HG03565 (cell line): Measurements from ENCODE around the gene PECR.

Experiments
- ATAC-seq: cut with Tn5 transposase; IDR thresholded peaks from one replicate; pipeline ENCODE4 v1.9.1; 2021; ENCODE audit warnings: mild to moderate bottlenecking, moderate library complexity; ENCODE audit not compliant: unreplicated experiment

PECR gene

DNA sequence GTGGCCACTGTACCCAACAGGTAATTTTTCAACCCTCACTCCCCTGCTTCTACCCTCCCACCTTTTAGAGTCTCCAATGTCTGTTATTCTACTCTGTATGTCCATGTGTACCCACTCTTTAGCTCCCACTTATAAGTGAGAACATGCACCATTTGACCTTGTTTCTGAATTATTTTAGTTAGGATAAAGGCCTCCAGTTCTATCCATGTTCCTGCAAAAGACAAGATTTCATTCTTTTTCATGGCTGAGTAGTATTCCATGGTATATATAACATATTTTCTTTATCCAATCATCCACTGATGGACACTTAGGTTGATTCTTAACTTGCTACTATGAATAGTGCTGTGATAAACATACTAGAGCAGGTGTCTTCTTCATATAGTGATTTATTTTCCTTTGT, 9.1 kb downstream of the PECR start:
- no peak for ATAC-seq

DNA sequence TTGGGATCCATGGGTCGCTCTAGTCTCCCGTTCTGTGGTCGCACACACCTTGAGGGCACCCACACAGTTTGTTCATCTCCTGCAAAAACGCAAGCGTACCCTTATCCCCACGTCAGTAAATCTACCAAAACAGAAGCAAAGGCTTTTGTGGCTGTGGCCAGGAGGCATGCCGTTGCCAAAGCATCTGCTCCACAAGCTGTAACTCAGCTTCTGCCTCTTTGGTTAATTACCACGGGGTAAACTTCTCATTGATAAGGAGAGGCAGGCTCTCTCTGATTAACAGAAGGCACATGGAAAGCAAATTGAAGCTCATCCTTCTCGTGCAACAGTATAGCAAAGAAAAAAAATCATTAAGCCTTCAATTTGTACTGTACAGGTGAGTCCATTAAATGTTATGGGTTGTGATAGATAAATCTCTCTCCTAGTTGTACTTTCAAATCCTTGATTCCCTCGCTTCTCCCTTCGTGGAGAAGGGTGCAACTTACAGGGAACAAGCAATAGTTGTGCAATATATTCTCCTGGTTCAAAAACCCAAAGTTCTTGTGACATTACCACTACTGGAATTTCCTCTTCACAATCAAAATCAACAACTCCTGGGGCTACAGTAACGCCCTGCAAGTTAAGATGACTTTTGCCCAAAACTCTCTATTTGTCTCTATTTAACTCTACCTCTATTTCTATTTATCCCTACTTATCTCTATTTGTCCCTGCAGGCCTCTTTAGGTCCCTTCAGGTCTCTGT, 10.3 kb downstream of the PECR start:
- no peak for ATAC-seq

DNA sequence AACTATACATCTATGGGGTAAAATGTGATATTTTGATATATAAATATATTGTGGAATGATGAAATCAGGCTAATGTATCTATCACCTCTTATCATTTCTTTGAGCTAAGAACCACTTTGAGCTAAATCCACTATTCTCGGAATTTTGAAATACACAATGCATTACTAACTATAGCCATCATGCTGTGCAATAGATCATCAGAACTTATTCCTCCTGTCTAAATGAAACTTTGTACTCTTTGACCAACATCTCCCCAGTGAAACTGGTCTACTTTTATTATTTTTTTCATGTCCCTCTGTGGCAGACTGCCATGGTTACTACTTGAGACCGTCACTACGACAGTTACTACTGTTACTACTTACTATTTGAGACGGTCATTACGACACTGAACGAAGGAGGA, 11.4 kb downstream of the PECR start:
- ATAC-seq, result no peak

- ATAC-seq, result no peak
Observed at GRCh38 chr2:216069028-216069427, 12.6 kb downstream of the PECR start.

DNA sequence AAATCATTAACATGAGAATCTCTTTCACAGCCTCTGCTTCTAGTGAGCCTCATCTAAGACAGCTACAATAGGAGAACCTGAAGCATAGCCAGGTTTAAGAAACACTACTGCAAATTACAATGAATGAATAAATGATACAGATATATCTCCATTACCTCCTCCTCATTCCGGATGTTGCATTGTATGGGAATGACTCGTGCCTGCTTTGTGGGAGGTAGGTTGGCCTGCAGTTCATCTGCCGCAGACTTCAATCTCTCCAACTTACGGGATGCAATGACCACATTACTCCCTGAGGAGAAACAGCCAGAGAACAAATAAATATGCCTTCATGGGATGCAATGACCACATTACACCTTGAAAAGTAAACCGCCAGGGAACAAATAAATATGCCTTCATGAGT, 15.4 kb downstream of the PECR start:
- no peak for ATAC-seq

GRCh38 chr2:216064665-216065064, 16.9 kb downstream of the PECR start:
- no peak for ATAC-seq

DNA sequence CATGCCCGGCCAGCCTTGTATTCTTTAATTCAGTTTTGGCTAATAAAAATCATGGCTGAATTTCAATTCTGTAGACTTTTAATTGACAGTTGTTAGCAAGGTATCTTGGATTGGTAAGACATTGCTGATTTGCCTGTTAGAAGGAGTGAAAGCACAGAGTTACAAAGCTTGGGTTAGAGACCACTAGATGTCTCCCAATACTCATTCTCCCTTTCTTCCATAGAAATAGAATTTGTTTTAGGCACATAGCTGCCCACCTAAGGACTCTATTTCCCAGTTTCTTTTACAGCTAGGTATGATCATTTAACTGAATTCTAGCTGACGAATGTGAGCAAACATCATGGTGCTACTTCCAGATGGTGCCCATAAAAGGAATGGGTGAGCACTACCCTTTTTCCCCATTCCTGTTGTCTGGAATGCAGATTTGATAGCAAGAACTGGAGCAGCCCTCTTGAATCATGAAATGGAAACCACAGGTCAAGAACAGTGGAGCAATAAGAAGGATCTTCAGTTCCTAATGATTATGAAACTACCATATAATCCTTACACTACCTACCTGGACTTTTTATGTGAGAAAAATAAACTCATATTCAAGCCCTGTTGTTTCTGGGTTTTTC, 17.5 kb downstream of the PECR start:
- ATAC-seq, result no peak

GRCh38 chr2:216059233-216059834, 22.3 kb downstream of the PECR start:
- ATAC-seq, result no peak

GRCh38 chr2:216057688-216058193, 23.9 kb downstream of the PECR start:
- peak; percentile 74 for ATAC-seq

GRCh38 chr2:216056739-216057138, 24.9 kb downstream of the PECR start:
- ATAC-seq, result peak; percentile 38

DNA sequence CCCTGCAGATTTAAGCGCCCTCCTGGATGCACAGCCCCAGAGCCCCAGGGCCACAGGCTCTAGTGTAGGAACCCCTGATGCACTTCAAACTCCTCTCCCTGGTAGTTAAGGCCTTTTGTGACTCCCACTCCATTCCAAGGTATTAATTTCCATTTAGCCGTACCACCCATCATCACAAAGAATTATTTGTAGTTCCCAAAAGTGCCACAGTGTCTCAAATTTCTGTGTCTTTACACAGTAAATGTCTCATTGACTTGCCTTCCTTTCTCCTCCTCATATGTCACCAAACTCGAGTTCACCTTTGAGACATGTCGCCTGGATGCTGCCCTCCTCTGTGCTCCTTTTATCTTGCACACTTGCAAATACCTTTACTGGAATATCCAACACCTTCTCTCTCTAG, 25.9 kb downstream of the PECR start:
- ATAC-seq, result no peak

DNA sequence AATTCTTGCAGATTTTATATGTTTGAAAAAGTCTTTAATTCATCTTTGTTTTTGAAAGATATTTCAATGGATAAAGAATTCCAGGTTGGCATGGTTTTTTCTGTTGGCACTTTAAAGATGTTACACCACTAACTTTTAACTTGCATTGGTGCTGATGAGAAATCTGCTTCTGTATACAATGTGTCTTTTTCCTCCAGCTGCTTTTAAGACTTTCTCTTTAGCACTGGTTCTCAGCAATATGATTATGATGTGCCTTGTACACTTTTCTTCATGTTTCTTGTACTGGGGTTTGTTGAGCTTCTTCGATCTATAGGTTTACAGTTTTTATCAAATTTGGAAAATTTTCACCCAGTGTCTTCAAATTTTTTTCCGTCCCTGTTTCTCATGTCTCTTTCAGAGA, 29.2 kb downstream of the PECR start:
- no peak for ATAC-seq

DNA sequence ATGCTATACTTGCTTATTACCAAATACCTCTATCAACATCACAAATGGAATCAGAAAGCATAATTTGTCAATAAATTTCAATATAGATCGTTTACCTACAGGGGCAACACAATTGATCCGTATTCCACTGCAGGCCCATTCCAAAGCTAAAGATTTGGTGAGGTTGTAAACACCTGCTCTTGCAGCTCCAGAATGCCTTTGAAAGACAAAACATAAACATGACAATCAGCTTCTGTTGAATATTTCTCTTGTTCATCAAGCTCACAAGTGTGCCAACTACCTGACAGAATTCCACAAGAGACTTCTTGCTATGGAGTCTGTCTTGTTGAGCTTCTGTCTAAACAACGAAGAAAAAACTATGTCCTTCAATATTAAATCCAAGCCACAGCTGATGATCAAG, 30.3 kb downstream of the PECR start:
- ATAC-seq, result no peak

- no peak for ATAC-seq
Observed at GRCh38 chr2:216049452-216049851, 32.2 kb downstream of the PECR start.

DNA sequence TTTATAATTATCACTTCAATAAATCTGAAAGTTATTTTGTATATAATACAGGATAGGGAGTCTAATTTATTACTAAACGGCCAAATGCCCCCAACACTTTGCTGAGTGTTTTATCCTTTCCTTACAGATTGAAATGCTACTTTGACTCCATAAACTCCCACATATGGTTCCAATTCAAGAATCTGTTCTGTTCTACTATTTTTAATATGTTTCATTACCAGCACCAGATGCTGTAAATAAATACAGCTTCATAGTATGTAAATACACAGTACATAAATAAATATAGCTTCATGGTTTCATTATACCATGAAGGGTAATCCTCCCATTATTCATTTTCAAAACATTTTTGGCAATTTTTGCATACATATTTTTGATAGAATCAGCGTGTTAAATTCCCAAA, 34.2 kb downstream of the PECR start:
- no peak for ATAC-seq

- ATAC-seq, result peak; percentile 99
Observed at GRCh38 chr2:216044883-216045486, 36.6 kb downstream of the PECR start.

GRCh38 chr2:216043949-216044348, 37.7 kb downstream of the PECR start:
- ATAC-seq, result no peak

DNA sequence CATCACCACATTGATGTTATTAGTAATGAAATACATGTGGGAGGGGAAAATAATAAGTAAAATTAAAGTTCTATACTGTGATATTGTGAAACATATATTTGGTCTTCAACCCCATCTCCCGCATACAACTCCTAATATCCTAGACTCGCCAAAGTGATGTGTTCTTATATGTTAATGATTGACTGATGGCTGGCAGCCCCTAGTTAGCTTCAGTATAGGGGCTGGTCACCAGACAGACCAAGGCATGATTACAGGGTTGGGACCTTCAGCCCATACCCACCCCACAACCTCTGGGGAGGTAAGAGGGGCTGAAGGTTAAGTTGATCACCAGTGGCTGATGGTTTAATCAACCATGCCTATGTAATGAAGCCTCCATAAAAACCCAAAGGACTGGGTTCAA, 40.2 kb downstream of the PECR start:
- ATAC-seq, result no peak

DNA sequence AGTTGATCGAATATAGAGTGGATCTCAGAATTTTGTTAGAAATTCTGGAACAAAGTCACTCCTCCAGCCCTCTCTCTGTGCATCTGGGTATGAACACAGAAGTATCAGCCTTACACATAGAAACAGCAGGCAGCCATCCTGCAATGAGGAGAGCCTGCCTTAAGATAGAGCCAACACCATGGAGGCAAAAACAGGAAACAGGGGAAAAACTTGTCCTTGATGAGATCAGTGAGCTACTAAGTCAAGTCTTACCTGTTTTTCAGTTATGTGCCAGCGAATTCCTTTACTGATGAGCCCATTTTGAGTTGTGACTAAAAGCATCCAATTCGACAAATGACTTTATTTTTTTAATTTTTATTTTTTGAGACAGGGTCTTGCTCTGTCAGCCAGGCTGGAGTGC, 41.7 kb downstream of the PECR start:
- ATAC-seq, result no peak

DNA sequence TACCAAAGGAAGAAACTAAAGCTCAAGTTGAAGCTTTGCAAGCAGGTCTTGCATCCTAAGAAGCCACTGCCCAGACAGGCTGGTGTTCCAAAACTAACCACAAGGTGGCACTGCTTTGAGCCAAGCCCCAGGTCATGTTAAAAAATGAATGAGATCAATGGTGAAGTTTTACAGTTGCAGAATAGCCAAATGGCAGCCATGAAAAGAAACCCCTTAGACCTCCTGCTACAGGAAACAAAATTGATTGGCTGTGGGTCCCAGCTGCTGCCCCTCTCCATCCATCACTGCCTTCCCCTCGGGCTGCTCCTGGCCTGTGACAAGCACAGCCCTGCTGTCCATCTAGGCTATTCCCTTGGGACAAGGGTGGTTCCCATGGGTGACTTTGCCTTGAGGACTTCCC, 47.5 kb downstream of the PECR start:
- no peak for ATAC-seq

- ATAC-seq, result peak; percentile 20
Observed at GRCh38 chr2:216033403-216033802, 48.2 kb downstream of the PECR start.
